GM19023 (cell line): ENCODE data around the gene ABHD3.
A peak's percentile ranks its signal among the peaks of the same experiment; 100 is the strongest.
"Not testable (repeated sequence)": the region's sequence is repeated elsewhere in the genome, so short reads cannot be mapped to it uniquely, and the experiment has no call there.

Source experiments
- ATAC-seq: cut with Tn5 transposase; IDR thresholded peaks from one replicate; pipeline ENCODE4 v1.9.1; 2021; ENCODE audit warnings: mild to moderate bottlenecking, moderate library complexity; ENCODE audit not compliant: unreplicated experiment

The ABHD3 gene

GRCh38 chr18:21704603-21705364, at the start of gene ABHD3:
Gene ABHD3 (minus strand): TSS chr18:21704774. CDS start chr18:21704665, 109 bp downstream.
- peak; percentile 95 for ATAC-seq

GRCh38 chr18:21747764-21748693, 43.5 kb upstream of the ABHD3 start:
- no peak for ATAC-seq

GRCh38 chr18:21747268-21747667, 42.7 kb upstream of the ABHD3 start:
- ATAC-seq, result no peak

GRCh38 chr18:21745231-21745630, 40.7 kb upstream of the ABHD3 start:
- no peak for ATAC-seq

GRCh38 chr18:21743166-21743832, 38.7 kb upstream of the ABHD3 start:
- no peak for ATAC-seq

GRCh38 chr18:21742315-21742687, 37.7 kb upstream of the ABHD3 start:
- ATAC-seq, result no peak

GRCh38 chr18:21741562-21742314, 37.2 kb upstream of the ABHD3 start:
- ATAC-seq, result peak; percentile 15

GRCh38 chr18:21741312-21741561, 36.7 kb upstream of the ABHD3 start:
- no peak for ATAC-seq

- ATAC-seq, result peak; percentile 97
Measured at GRCh38 chr18:21740538-21741311, 36.2 kb upstream of the ABHD3 start, which contains the start of gene MIB1. Gene MIB1 (plus strand): TSS chr18:21740792. CDS start chr18:21741584, 792 bp downstream.

- peak; percentile 4 for ATAC-seq
Measured at GRCh38 chr18:21739604-21740537, 35.3 kb upstream of the ABHD3 start.

GRCh38 chr18:21736926-21737325, 32.4 kb upstream of the ABHD3 start:
- not testable (repeated sequence) for ATAC-seq

- no peak for ATAC-seq
Measured at GRCh38 chr18:21735452-21736015, 31.0 kb upstream of the ABHD3 start.

GRCh38 chr18:21733011-21733410, 28.4 kb upstream of the ABHD3 start:
- ATAC-seq, result no peak

GRCh38 chr18:21727702-21728101, 23.1 kb upstream of the ABHD3 start:
- no peak for ATAC-seq

- ATAC-seq, result no peak
Measured at GRCh38 chr18:21725201-21725600, 20.6 kb upstream of the ABHD3 start.

GRCh38 chr18:21722687-21723086, 18.1 kb upstream of the ABHD3 start:
- ATAC-seq, result no peak

- no peak for ATAC-seq
Measured at GRCh38 chr18:21714474-21714873, 9.9 kb upstream of the ABHD3 start.

GRCh38 chr18:21707130-21707529, 2.6 kb upstream of the ABHD3 start:
- ATAC-seq, result not testable (repeated sequence)
